Hematopoietic multipotent progenitor cell (in vitro differentiated cells): Measurements from ENCODE around the gene ZFYVE27. TPM values are rescaled to one million over a fixed set of nuclear protein-coding genes. Genes with fewer than 3 reads are reported as not detected.

Source experiments
- DNase-seq, 3 donors: peaks; one replicate each; pipeline ENCODE4 v3.0.0-alpha.2; 2011 to 2015; ENCODE audit warnings: low read depth in 2 of 3, low spot score in 2 of 3
- total RNA-seq: library from RNA; depleted of rRNA; stranded (reverse); fragments of >200 nt; gene quantifications from one replicate; pipeline ENCODE4 v1.2.3, GENCODE V29; 2012

The ZFYVE27 gene
- total RNA-seq, 1 donor, result 35.3 TPM

GRCh38 chr10:97785231-97785630, 48.3 kb downstream of the ZFYVE27 start:
- no peak for DNase-seq

GRCh38 chr10:97785731-97786130, 48.8 kb downstream of the ZFYVE27 start:
- no peak for DNase-seq

GRCh38 chr10:97788552-97789442, 51.9 kb downstream of the ZFYVE27 start:
- DNase-seq, result peak in 2 of 3 donors; percentile 55 to 71

GRCh38 chr10:97789770-97790397, 53.0 kb downstream of the ZFYVE27 start:
- DNase-seq, result no peak

- peak; percentile 35 to 64 (median 49) for DNase-seq
Measured at GRCh38 chr10:97791824-97792721, 55.1 kb downstream of the ZFYVE27 start.

- no peak for DNase-seq
Measured at GRCh38 chr10:97795886-97796285, 59.0 kb downstream of the ZFYVE27 start.

GRCh38 chr10:97796651-97797050, 59.7 kb downstream of the ZFYVE27 start:
- no peak for DNase-seq

GRCh38 chr10:97798958-97799610, 62.2 kb downstream of the ZFYVE27 start:
- DNase-seq, result no peak

- no peak for DNase-seq
Measured at GRCh38 chr10:97800474-97800873, 63.5 kb downstream of the ZFYVE27 start.

GRCh38 chr10:97801422-97801821, 64.5 kb downstream of the ZFYVE27 start:
- no peak for DNase-seq

- DNase-seq, result no peak
Measured at GRCh38 chr10:97805096-97805884, 68.4 kb downstream of the ZFYVE27 start.

GRCh38 chr10:97805949-97806348, 69.0 kb downstream of the ZFYVE27 start:
- DNase-seq, result no peak

- DNase-seq, result no peak
Measured at GRCh38 chr10:97810446-97810845, 73.5 kb downstream of the ZFYVE27 start.

Other genes with a start within 250 kb of the ZFYVE27 start
- gene MMS19, start 238.7 kb upstream of the ZFYVE27 start, total RNA-seq, result 71.1 TPM
- 4.6 TPM for gene UBTD1, start 238.2 kb upstream of the ZFYVE27 start, total RNA-seq
- not detected for gene ANKRD2, start 164.3 kb upstream of the ZFYVE27 start, total RNA-seq
- gene HOGA1, start 152.7 kb upstream of the ZFYVE27 start, total RNA-seq, result not detected
- not detected for gene C10orf62, start 147.4 kb upstream of the ZFYVE27 start, total RNA-seq
- 3.5 TPM for gene MORN4, start 103.6 kb upstream of the ZFYVE27 start, total RNA-seq
- gene PI4K2A, start 96.5 kb upstream of the ZFYVE27 start, total RNA-seq, result 6.5 TPM
- 8.9 TPM for gene AVPI1, start 49.9 kb upstream of the ZFYVE27 start, total RNA-seq
- 22.9 TPM for gene MARVELD1, start 23.4 kb upstream of the ZFYVE27 start, total RNA-seq
- gene SFRP5, start 34.9 kb downstream of the ZFYVE27 start, total RNA-seq, result 1.9 TPM
- under 0.01 TPM for gene GOLGA7B, start 112.7 kb downstream of the ZFYVE27 start, total RNA-seq